NCI-H1694 (cell line): ENCODE results near the gene NLN.

Source experiments
- DNase-seq: peaks from one replicate; lab custom pipeline; 2025; lab: John Stamatoyannopoulos, UW

NLN gene

DNA sequence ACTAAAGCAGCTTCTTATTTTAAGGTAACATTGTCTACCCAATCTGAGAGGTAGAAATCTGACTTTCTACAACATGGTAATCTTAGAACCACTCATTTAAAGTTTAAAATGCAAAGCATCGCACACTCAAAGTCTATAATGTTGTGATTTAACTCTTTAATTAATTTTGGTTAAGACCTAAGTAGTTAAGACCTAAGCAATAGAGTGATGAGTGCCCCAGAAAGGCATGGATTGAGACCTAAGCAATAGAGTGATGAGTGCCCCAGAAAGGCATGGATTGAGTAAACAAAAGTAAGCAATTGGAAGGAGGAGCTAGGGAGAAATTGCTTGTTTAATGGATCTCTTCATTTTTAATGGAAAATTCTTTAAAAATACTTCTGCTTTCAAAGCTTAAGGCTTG, 86.8 kb downstream of the NLN start:
- DNase-seq, result no peak

DNA sequence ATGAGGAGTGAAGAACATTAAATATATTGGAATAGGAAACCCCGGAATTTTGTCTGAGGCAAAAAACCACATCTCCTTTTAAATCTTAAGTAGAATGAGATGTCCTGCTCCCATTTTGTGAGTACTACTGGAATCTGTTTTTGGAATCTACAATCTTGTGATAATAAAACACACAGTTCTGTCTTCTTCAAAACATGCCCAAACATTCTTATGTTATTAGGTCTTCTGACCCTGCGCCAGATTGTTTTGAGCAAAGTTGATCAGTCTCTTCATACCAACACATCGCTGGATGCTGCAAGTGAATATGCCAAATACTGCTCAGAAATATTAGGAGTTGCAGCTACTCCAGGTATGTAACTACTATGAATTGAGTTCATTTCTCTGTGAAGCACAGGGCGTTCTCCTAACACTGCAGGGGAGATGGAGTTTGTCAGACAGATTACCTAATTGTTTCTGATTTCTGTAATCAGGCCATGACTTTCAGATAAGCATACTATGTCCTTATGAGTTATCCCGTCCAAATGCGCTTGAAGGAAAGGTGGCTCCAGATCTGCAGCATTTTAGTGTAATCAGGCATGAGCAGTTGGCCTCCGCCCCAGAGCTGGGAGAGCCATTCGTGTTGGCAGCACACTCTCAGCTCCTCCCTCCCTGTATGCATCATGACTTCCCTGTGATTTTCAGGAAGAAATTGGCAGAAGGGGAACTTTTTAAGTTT, 88.0 kb downstream of the NLN start:
- peak; percentile 69 for DNase-seq

- DNase-seq, result no peak
Measured at GRCh38 chr5:65811004-65811403, 89.0 kb downstream of the NLN start.

DNA sequence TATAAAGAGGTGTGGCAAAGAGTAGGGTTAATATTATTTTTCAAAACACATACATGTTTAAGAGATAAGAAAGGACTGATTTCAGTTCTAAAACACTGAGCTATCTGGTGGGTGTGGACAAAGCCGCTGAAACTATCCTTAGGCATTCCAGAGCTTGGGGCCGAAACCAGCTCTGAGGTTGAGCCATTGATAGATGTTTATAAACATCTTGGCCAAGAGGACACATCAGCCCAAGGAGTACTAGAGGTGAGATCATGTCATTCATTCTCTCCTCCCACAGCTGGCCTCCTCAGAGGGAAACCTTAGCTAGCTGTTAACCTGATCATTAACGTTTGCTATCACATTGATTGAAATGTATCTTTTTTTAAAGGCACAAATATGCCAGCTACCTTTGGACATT, 89.9 kb downstream of the NLN start:
- no peak for DNase-seq

DNA sequence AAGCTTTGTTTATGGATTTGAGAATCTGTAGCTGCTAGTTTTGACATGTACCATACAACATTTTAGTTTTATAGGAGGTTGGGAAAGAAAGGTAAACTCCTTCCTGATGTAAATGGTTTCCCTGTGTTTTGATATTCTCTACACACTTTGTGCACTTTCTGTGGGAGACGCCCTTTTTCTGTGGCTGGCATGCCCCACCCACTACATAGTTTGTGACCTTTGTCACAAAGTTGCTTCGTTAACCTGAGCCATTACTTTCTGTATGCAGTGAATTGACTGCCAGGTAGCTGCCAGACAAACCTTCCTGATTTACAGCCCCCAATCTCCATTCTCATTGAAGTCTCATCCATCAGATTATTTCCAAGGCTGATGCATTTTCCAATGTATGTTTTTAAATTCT, 90.6 kb downstream of the NLN start:
- no peak for DNase-seq

GRCh38 chr5:65813174-65813573, 91.2 kb downstream of the NLN start:
- no peak for DNase-seq

DNA sequence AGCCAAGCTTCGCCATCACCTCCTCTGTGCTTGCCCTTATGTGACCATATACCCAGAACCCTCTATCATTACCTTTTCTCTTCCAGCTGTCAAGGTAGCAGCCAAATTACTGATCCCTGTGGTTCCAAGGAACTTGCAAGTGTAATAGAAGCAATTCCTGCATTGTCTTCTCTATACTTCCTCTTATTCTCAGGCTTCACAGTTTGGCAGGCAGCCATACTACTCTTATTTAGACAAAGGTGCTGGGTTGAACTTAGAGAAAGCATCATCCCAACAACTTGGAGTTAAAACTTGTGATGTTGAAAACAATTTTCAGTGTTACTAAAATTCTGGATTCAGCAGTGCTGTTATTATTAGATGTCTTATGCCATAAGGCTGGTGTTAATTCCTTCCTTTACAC, 93.2 kb downstream of the NLN start:
- no peak for DNase-seq

DNA sequence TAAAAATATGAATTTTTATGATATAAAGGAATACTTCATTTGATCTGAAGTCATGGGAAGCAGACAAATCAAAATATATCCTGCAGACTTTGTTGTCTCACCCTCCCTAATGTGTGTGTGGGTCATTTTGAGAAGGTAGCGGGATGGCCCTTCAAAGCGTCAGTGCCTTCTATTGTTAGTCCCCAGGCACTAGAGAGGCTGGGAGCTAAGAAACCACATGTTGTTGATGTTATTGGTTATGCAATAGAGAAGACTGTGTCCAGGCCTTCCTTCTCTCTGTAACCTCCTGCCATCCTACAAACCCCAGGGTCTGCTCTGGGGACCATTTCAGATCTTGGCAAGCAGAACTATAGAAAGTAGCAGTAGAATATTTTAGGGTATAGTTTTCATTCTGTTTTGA, 94.7 kb downstream of the NLN start:
- no peak for DNase-seq

DNA sequence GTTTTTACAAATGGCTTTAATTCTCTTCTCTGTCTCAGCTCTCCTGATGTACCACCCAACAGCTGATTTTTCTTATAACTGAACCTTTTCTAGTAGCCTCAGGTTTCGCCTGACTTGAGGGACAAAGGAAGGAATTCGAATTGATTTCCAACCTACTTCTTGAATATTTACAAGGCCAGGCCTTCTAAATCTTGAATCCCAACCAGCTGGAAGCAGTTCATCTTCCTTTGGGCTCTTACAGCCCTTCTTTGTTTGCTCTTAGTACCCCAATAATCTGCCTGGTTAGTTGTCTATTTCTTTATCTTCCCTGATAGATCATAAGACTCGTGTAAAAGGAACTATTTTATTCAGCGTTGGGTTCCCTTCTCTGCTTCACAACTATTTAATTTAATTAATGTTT, 95.9 kb downstream of the NLN start:
- no peak for DNase-seq

- DNase-seq, result no peak
Measured at GRCh38 chr5:65818592-65818991, 96.6 kb downstream of the NLN start.

GRCh38 chr5:65819215-65819904, 97.4 kb downstream of the NLN start:
- DNase-seq, result no peak

DNA sequence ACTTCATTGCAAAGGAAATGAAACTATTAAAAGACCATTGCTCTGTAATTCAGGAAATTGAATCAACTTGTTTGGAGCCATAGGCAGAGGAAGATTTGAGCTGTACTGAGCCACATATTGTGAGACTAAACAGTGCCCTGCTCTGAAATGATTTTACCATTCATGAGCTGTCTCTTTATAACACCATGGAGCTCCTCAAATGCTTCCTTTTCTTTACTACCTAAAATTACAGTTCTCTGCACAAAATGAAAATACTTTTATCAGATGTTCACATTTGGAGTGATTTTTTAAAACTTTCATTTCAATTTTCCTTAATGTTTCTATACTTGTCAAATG, 97.9 kb downstream of the NLN start:
- DNase-seq, result no peak

DNA sequence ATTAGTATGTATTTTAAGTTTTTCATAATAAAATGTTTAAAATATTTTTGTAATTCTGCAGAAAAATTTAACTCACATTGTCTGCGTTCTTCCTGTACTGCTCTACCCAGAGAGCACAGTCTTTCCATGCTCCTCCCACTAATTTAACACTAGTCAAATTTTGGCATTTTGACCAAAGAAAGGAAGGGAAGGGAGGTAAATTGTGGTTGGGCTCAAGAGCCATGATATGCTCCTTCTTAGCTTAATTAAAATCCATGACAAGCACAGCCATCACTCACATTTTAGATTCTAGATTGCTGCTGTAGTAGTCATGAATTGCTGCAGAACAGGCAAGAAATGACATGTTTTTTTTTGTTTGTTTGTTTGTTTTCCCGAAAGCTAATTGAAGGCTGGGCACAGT, 98.4 kb downstream of the NLN start:
- DNase-seq, result no peak

GRCh38 chr5:65821966-65822365, 100.0 kb downstream of the NLN start:
- no peak for DNase-seq

GRCh38 chr5:65822710-65823109, 100.7 kb downstream of the NLN start:
- DNase-seq, result no peak

- no peak for DNase-seq
Measured at GRCh38 chr5:65823204-65823603, 101.2 kb downstream of the NLN start.

GRCh38 chr5:65823845-65824445, 101.9 kb downstream of the NLN start:
- no peak for DNase-seq

- no peak for DNase-seq
Measured at GRCh38 chr5:65825408-65826328, 103.7 kb downstream of the NLN start.

DNA sequence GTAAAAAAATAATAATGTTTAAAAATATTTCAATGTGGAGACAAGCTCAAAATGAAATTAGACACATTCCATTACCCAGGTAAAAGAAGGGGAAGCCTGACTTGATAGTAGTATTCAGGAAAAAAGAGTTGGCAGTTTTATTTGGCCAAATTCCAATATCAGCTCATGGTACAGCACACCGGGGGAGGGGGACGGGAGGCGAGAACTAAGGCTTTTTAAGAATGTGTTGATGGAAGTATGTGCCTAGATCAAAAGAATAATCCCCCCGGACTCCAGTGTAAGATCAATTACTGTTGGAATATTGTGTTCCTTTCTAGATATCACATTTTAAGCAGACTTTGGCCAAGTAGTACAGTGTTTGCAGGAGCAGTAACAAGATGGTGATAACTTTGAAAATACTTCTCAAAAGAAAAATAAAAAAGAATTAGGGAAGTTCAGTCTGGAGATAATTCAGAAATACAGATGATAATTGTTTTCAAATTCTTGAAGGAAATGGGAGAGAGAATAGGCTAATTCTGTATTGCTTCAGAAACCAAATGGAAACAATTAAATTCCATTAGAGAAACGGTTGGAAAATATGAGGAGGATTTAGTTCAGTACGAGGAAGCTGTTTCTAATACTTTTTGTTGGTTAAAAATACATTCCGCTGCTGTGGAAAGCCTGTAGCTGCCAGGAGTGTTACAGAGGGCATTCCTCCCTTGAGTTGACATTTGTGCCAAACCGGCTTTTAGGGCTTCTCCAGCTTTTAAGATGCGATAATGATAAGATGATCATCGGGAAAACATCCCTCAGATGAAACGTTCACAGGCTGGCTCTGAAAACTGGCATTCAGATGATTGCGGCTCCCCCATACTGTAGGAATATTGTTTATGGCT, 106.3 kb downstream of the NLN start:
- no peak for DNase-seq

- DNase-seq, result no peak
Measured at GRCh38 chr5:65830856-65831255, 108.9 kb downstream of the NLN start.

- DNase-seq, result no peak
Measured at GRCh38 chr5:65831276-65831675, 109.3 kb downstream of the NLN start.

DNA sequence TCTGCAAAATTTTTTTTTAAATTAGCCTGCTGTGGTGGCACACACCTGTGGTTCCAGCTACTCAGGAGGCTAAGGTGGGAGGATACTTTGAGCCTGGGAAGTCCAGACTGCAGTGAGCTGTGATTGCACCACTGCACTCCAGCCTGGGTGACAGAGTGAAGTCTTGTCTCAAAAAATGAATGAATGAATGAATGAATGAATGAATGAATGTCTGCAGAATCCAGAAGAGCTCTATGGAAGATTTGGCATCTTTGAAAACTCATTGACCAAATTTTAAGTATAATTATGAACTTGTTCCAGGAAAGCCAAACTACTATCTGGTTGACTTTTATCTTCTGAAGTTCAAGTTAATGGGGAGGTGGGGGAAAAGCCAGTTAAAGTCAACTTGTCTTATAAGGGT, 110.1 kb downstream of the NLN start:
- no peak for DNase-seq
